ENCODE data around the gene RPTOR. TPM values are rescaled to one million over a fixed set of nuclear protein-coding genes. Genes with fewer than 3 reads are reported as not detected.

RPTOR gene
- total and polyA plus RNA-seq, 2 donors (not counting 1 experiment from before 2014, with no cell fraction given): 6.7 to 22.8 TPM

- no peak overlapping the region for H3K4me2 ChIP-seq (ENCODE audit: extremely low read depth, insufficient read depth, low read length)
- no peaks in the 10 kb centered on the region for H3K36me3 ChIP-seq (ENCODE audit: control insufficient read depth, insufficient read depth, low read length)
- H3K4me1 ChIP-seq (ENCODE audit: control insufficient read depth, extremely low read depth, insufficient read depth, low read length): no peaks in the 10 kb centered on the region
- no peak for DNase-seq (ENCODE audit: low read depth in 2 of 2)
- no peak overlapping the region for H3K27ac ChIP-seq (ENCODE audit: insufficient read depth, low read length)
- H3K4me3 ChIP-seq (replicated peaks in 1 of 4; ENCODE audit: control extremely low read depth in 1 of 4, insufficient read depth in 1 of 4, low read depth in 3 of 4, low read length in 4 of 4): no peak overlapping the region
- H3K9ac ChIP-seq (ENCODE audit: insufficient read depth, low read length): no peak overlapping the region
- H4K20me1 ChIP-seq (ENCODE audit: control insufficient read depth, extremely low read depth, insufficient read depth, low read length): no peaks in the 10 kb centered on the region
- H2AFZ ChIP-seq (ENCODE audit: low read length): no peak overlapping the region
- TF ChIP-seq, protein P1, sequence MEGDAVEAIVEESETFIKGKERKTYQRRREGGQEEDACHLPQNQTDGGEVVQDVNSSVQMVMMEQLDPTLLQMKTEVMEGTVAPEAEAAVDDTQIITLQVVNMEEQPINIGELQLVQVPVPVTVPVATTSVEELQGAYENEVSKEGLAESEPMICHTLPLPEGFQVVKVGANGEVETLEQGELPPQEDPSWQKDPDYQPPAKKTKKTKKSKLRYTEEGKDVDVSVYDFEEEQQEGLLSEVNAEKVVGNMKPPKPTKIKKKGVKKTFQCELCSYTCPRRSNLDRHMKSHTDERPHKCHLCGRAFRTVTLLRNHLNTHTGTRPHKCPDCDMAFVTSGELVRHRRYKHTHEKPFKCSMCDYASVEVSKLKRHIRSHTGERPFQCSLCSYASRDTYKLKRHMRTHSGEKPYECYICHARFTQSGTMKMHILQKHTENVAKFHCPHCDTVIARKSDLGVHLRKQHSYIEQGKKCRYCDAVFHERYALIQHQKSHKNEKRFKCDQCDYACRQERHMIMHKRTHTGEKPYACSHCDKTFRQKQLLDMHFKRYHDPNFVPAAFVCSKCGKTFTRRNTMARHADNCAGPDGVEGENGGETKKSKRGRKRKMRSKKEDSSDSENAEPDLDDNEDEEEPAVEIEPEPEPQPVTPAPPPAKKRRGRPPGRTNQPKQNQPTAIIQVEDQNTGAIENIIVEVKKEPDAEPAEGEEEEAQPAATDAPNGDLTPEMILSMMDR (conservative IDR thresholded peaks at IDR 0.05 in 1 of 2, IDR thresholded peaks at IDR 0.05 in 1 of 2; ENCODE audit: low read depth in 1 of 2, low read length in 2 of 2): no peak
- TF ChIP-seq EZH2 (IDR thresholded peaks at IDR 0.05; ENCODE audit: low read length, missing control alignments): no peak
- H3K79me2 ChIP-seq (ENCODE audit: control insufficient read depth, insufficient read depth, low read length): peaks cover 3% of the 10 kb centered on the region
- no peaks in the 10 kb centered on the region for H3K9me3 ChIP-seq (ENCODE audit: control insufficient read depth, insufficient read depth, low read depth, low read length)
- no peaks in the 10 kb centered on the region for H3K27me3 ChIP-seq (ENCODE audit: control insufficient read depth, insufficient read depth, low read length)
These were observed 173.1 kb downstream of the RPTOR start for GRCh38 chr17:80717720-80718083.

GRCh38 chr17:80718428-80718827 is 173.8 kb downstream of the RPTOR start:
- H3K4me1 ChIP-seq (ENCODE audit: control insufficient read depth, extremely low read depth, insufficient read depth, low read length): no peaks in the 10 kb centered on the region
- H3K27ac ChIP-seq (ENCODE audit: insufficient read depth, low read length): no peak overlapping the region
- no peaks in the 10 kb centered on the region for H4K20me1 ChIP-seq (ENCODE audit: control insufficient read depth, extremely low read depth, insufficient read depth, low read length)
- no peaks in the 10 kb centered on the region for H3K9me3 ChIP-seq (ENCODE audit: control insufficient read depth, insufficient read depth, low read depth, low read length)
- H3K4me2 ChIP-seq (ENCODE audit: extremely low read depth, insufficient read depth, low read length): no peak overlapping the region
- H3K27me3 ChIP-seq (ENCODE audit: control insufficient read depth, insufficient read depth, low read length): no peaks in the 10 kb centered on the region
- no peak for TF ChIP-seq EZH2 (IDR thresholded peaks at IDR 0.05; ENCODE audit: low read length, missing control alignments)
- TF ChIP-seq, protein P1 (conservative IDR thresholded peaks at IDR 0.05 in 1 of 2, IDR thresholded peaks at IDR 0.05 in 1 of 2; ENCODE audit: low read depth in 1 of 2, low read length in 2 of 2): no peak
- no peak overlapping the region for H3K9ac ChIP-seq (ENCODE audit: insufficient read depth, low read length)
- no peak for DNase-seq (ENCODE audit: low read depth in 2 of 2)
- peaks cover 3% of the 10 kb centered on the region for H3K79me2 ChIP-seq (ENCODE audit: control insufficient read depth, insufficient read depth, low read length)
- H3K4me3 ChIP-seq (replicated peaks in 1 of 4; ENCODE audit: control extremely low read depth in 1 of 4, insufficient read depth in 1 of 4, low read depth in 3 of 4, low read length in 4 of 4): no peak overlapping the region
- H3K36me3 ChIP-seq (ENCODE audit: control insufficient read depth, insufficient read depth, low read length): no peaks in the 10 kb centered on the region
- H2AFZ ChIP-seq (ENCODE audit: low read length): no peak overlapping the region

GRCh38 chr17:80719449-80719848 is 174.8 kb downstream of the RPTOR start:
- Histone ChIP-seq H3K4me3 (replicated peaks in 1 of 4; ENCODE audit: control extremely low read depth in 1 of 4, insufficient read depth in 1 of 4, low read depth in 3 of 4, low read length in 4 of 4) (no peak overlapping the region), H3K9ac (ENCODE audit: insufficient read depth, low read length) (no peak overlapping the region), H3K9me3 (ENCODE audit: control insufficient read depth, insufficient read depth, low read depth, low read length) (no peaks in the 10 kb centered on the region), H3K27ac (ENCODE audit: insufficient read depth, low read length) (no peak overlapping the region), H3K27me3 (ENCODE audit: control insufficient read depth, insufficient read depth, low read length) (no peaks in the 10 kb centered on the region), H3K4me1 (ENCODE audit: control insufficient read depth, extremely low read depth, insufficient read depth, low read length) (peaks cover under 1% of the 10 kb centered on the region), H4K20me1 (ENCODE audit: control insufficient read depth, extremely low read depth, insufficient read depth, low read length) (no peaks in the 10 kb centered on the region), H3K36me3 (ENCODE audit: control insufficient read depth, insufficient read depth, low read length) (no peaks in the 10 kb centered on the region), H3K79me2 (ENCODE audit: control insufficient read depth, insufficient read depth, low read length) (peaks cover 3% of the 10 kb centered on the region), H2AFZ (ENCODE audit: low read length) (no peak overlapping the region), H3K4me2 (ENCODE audit: extremely low read depth, insufficient read depth, low read length) (no peak overlapping the region)
- DNase-seq (ENCODE audit: low read depth in 2 of 2): no peak
- TF ChIP-seq EZH2 (IDR thresholded peaks at IDR 0.05; ENCODE audit: low read length, missing control alignments): no peak
- TF ChIP-seq, protein P1 (conservative IDR thresholded peaks at IDR 0.05 in 1 of 2, IDR thresholded peaks at IDR 0.05 in 1 of 2; ENCODE audit: low read depth in 1 of 2, low read length in 2 of 2): no peak
